HEK293 (cell line): ENCODE measurements around the gene ADRM1.

ENCODE experiments used
- GLIS2 ChIP-seq: fragments of 450-650 bp; formaldehyde crosslinking; IDR thresholded peaks from 2 replicates; pipeline ENCODE4 v1.5.1; 2016; ENCODE audit warnings: missing biosample characterization, missing genetic modification characterization
- KLF1 ChIP-seq: fragments of 450-650 bp; formaldehyde crosslinking; IDR thresholded peaks from 2 replicates; pipeline ENCODE4 v1.5.1; 2016; ENCODE audit warnings: missing biosample characterization, missing genetic modification characterization
- KLF10 ChIP-seq: fragments of 450-650 bp; IDR thresholded peaks from 2 replicates; pipeline ENCODE4 v1.5.1; 2018; ENCODE audit warnings: missing biosample characterization, mild to moderate bottlenecking, missing genetic modification characterization
- KLF8 ChIP-seq: fragments of 450-650 bp; formaldehyde crosslinking; IDR thresholded peaks from 2 replicates; pipeline ENCODE4 v1.5.1; 2016; ENCODE audit warnings: missing biosample characterization, missing genetic modification characterization
- OVOL3 ChIP-seq: fragments of 450-650 bp; formaldehyde crosslinking; IDR thresholded peaks from 2 replicates; pipeline ENCODE4 v1.5.1; 2016; ENCODE audit warnings: missing biosample characterization, missing genetic modification characterization
- PRDM2 ChIP-seq: fragments of 450-650 bp; formaldehyde crosslinking; IDR thresholded peaks from 2 replicates; pipeline ENCODE4 v1.5.1; 2016; ENCODE audit warnings: missing biosample characterization, missing genetic modification characterization, borderline replicate concordance
- PRDM4 ChIP-seq: fragments of 450-650 bp; formaldehyde crosslinking; IDR thresholded peaks from 2 replicates; pipeline ENCODE4 v1.5.1; 2017; ENCODE audit warnings: missing biosample characterization, missing genetic modification characterization
- SP7 ChIP-seq: fragments of 450-650 bp; formaldehyde crosslinking; IDR thresholded peaks from 2 replicates; pipeline ENCODE4 v1.5.1; 2016; ENCODE audit warnings: missing biosample characterization, missing genetic modification characterization
- ZBTB20 ChIP-seq: fragments of 450-650 bp; formaldehyde crosslinking; IDR thresholded peaks from 2 replicates; pipeline ENCODE4 v1.5.1; 2016; ENCODE audit warnings: missing biosample characterization, missing genetic modification characterization
- ZFHX2 ChIP-seq: fragments of 450-650 bp; formaldehyde crosslinking; conservative IDR thresholded peaks from 2 replicates; pipeline ENCODE4 v1.5.1; 2016; ENCODE audit warnings: missing biosample characterization, missing genetic modification characterization
- ZFP37 ChIP-seq: fragments of 450-650 bp; formaldehyde crosslinking; IDR thresholded peaks from 2 replicates; pipeline ENCODE4 v1.5.1; 2016; ENCODE audit warnings: missing biosample characterization, missing genetic modification characterization
- ZNF169 ChIP-seq: fragments of 450-650 bp; formaldehyde crosslinking; IDR thresholded peaks from 2 replicates; pipeline ENCODE4 v1.5.1; 2016; ENCODE audit warnings: missing biosample characterization, missing genetic modification characterization
- ZNF174 ChIP-seq: fragments of 450-650 bp; formaldehyde crosslinking; IDR thresholded peaks from 2 replicates; pipeline ENCODE4 v1.5.0; 2017; ENCODE audit warnings: missing biosample characterization, mild to moderate bottlenecking, missing genetic modification characterization
- ZNF2 ChIP-seq: fragments of 450-650 bp; formaldehyde crosslinking; IDR thresholded peaks from 2 replicates; pipeline ENCODE4 v1.5.1; 2016; ENCODE audit warnings: missing biosample characterization, missing genetic modification characterization
- ZNF341 ChIP-seq: fragments of 450-650 bp; formaldehyde crosslinking; IDR thresholded peaks from 2 replicates; pipeline ENCODE4; 2016; ENCODE audit warnings: low read depth, missing biosample characterization, missing genetic modification characterization
- ZNF530 ChIP-seq: fragments of 450-650 bp; formaldehyde crosslinking; IDR thresholded peaks from 2 replicates; pipeline ENCODE4 v1.5.1; 2016; ENCODE audit warnings: low read depth, missing biosample characterization, missing genetic modification characterization
- ZNF639 ChIP-seq: fragments of 450-650 bp; formaldehyde crosslinking; IDR thresholded peaks from 2 replicates; pipeline ENCODE4 v1.5.1; 2016; ENCODE audit warnings: missing biosample characterization, missing genetic modification characterization
- ZNF654 ChIP-seq: fragments of 450-650 bp; formaldehyde crosslinking; IDR thresholded peaks from 2 replicates; pipeline ENCODE4 v1.5.1; 2016; ENCODE audit warnings: low read depth, missing biosample characterization, missing genetic modification characterization
- ZNF660 ChIP-seq: fragments of 450-650 bp; IDR thresholded peaks from 2 replicates; pipeline ENCODE4 v1.5.1; 2018; ENCODE audit warnings: missing biosample characterization, mild to moderate bottlenecking, missing genetic modification characterization
- ZNF670 ChIP-seq: fragments of 450-650 bp; formaldehyde crosslinking; IDR thresholded peaks from 2 replicates; pipeline ENCODE4 v1.5.1; 2016; ENCODE audit warnings: missing biosample characterization, missing genetic modification characterization, low read depth
- ZXDB ChIP-seq: fragments of 450-650 bp; formaldehyde crosslinking; IDR thresholded peaks from 2 replicates; pipeline ENCODE4 v1.5.1; 2016; ENCODE audit warnings: missing biosample characterization, missing genetic modification characterization
- TF ChIP-seq, protein P1 (sequence below): IDR thresholded peaks from 2 replicates; pipeline ENCODE4 v1.6.1; 2011; ENCODE audit warnings: mild to moderate bottlenecking, low read depth, low read length, borderline replicate concordance
- TF ChIP-seq, protein P2 (sequence below): fragments of 450-650 bp; formaldehyde crosslinking; IDR thresholded peaks from 2 replicates; pipeline ENCODE4; 2016; ENCODE audit warnings: missing biosample characterization, missing genetic modification characterization
- TF ChIP-seq, protein P3 (sequence below): fragments of 450-650 bp; formaldehyde crosslinking; IDR thresholded peaks from 2 replicates; pipeline ENCODE4 v1.5.1; 2016; ENCODE audit warnings: missing biosample characterization, missing genetic modification characterization
- TF ChIP-seq, protein P4 (sequence below): sonication (generic); formaldehyde crosslinking; IDR thresholded peaks from 2 replicates; pipeline ENCODE4 v1.8.1; 2022; ENCODE audit warnings: mild to moderate bottlenecking, moderate library complexity, missing genetic modification reagents

The ADRM1 gene

DNA sequence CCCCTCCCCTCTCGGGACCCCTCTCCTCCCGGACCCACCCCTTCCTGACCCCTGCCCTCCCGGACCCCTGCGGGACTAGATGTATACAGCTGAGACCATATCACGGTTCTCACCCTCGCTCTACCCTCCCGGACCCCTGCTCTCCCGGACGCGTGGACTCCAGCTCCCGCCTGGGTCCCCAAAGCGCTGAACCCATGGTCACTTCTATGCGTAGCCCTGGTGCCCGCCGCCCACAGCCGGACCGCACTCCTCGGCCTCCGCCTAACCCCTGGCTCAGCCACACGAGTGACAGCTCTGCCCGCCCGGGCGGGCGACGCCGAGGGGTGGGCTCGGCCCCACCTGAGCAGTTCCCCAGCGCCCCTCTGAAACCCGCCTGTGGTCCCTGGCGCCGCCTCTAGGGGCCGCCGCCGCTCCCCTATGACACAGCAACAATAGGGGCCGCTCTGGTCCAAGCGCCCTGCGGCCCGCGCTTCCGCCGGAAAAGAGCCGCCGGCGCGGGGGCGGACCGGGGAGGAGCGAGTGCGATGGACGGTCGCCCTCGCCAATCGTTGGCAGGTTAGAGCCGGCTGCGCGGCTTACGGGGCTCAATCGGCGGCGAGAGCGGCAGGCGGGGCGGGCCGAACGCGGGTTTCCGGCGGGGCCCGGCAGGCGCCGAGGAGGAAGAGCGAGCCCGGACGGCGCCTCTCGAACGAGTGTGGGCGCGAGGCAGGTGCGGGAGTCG, at the start of gene ADRM1 (continued):
- TF ChIP-seq KLF8 (tag by site-specific recombination) (peak; percentile 97), ZNF169 (tag by site-specific recombination) (no peak), OVOL3 (tag by site-specific recombination) (no peak), ZNF670 (tag by site-specific recombination) (no peak), ZXDB (tag by site-specific recombination) (peak; percentile 71), ZBTB20 (tag by site-specific recombination) (peak; percentile 84), ZNF654 (tag by site-specific recombination) (no peak; the same call in 1 of the 2 replicates), ZNF530 (tag by site-specific recombination) (no peak), ZNF341 (no peak; the same call in 1 of the 2 replicates), ZNF2 (tag by site-specific recombination) (0 out of 2 replicates have a peak, but pooled peaks have one; percentile 48), KLF10 (peak; percentile 75), ZFP37 (tag by site-specific recombination) (0 out of 2 replicates have a peak, but pooled peaks have one; percentile 0), KLF1 (tag by site-specific recombination) (peak; percentile 63; the same call in 1 of the 2 replicates), SP7 (tag by site-specific recombination) (peak; percentile 53; the same call in 1 of the 2 replicates), ZNF174 (tag by site-specific recombination) (no peak), GLIS2 (tag by site-specific recombination) (peak; percentile 98), PRDM4 (tag by site-specific recombination) (0 out of 2 replicates have a peak, but pooled peaks have one; percentile 10), PRDM2 (tag by site-specific recombination) (no peak), ZNF639 (tag by site-specific recombination) (peak; percentile 48), ZFHX2 (tag by site-specific recombination) (peak; percentile 87), ZNF660 (tag by site-specific recombination) (0 out of 2 replicates have a peak, but pooled peaks have one; percentile 30)
- TF ChIP-seq, protein P1, sequence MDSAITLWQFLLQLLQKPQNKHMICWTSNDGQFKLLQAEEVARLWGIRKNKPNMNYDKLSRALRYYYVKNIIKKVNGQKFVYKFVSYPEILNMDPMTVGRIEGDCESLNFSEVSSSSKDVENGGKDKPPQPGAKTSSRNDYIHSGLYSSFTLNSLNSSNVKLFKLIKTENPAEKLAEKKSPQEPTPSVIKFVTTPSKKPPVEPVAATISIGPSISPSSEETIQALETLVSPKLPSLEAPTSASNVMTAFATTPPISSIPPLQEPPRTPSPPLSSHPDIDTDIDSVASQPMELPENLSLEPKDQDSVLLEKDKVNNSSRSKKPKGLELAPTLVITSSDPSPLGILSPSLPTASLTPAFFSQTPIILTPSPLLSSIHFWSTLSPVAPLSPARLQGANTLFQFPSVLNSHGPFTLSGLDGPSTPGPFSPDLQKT = peak; percentile 87; the same call in 1 of the 2 replicates
- TF ChIP-seq, protein P2, sequence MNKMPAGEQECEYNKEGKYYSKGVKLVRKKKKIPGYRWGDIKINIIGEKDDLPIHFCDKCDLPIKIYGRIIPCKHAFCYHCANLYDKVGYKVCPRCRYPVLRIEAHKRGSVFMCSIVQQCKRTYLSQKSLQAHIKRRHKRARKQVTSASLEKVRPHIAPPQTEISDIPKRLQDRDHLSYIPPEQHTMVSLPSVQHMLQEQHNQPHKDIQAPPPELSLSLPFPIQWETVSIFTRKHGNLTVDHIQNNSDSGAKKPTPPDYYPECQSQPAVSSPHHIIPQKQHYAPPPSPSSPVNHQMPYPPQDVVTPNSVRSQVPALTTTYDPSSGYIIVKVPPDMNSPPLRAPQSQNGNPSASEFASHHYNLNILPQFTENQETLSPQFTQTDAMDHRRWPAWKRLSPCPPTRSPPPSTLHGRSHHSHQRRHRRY (tag by site-specific recombination) = no peak
- TF ChIP-seq, protein P3, sequence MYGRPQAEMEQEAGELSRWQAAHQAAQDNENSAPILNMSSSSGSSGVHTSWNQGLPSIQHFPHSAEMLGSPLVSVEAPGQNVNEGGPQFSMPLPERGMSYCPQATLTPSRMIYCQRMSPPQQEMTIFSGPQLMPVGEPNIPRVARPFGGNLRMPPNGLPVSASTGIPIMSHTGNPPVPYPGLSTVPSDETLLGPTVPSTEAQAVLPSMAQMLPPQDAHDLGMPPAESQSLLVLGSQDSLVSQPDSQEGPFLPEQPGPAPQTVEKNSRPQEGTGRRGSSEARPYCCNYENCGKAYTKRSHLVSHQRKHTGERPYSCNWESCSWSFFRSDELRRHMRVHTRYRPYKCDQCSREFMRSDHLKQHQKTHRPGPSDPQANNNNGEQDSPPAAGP = peak; percentile 84; the same call in 1 of the 2 replicates
- TF ChIP-seq, protein P4, sequence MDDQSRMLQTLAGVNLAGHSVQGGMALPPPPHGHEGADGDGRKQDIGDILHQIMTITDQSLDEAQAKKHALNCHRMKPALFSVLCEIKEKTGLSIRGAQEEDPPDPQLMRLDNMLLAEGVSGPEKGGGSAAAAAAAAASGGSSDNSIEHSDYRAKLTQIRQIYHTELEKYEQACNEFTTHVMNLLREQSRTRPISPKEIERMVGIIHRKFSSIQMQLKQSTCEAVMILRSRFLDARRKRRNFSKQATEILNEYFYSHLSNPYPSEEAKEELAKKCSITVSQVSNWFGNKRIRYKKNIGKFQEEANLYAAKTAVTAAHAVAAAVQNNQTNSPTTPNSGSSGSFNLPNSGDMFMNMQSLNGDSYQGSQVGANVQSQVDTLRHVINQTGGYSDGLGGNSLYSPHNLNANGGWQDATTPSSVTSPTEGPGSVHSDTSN (CRISPR knock-in tag) = peak; percentile 93; the same call in 1 of the 2 replicates
